K562 (cell line): Measurements from ENCODE around the gene SAMD11. TPM values are rescaled to one million over a fixed set of nuclear protein-coding genes. Genes with fewer than 3 reads are reported as not detected.

ENCODE experiments used
- CHD1 ChIP-seq: fragments of 200-600 bp; sonication (generic); IDR thresholded peaks from one replicate; pipeline ENCODE4 v1.6.1; 2012; ENCODE audit warnings: mild to moderate bottlenecking, moderate library complexity, low read length, inconsistent platforms
- GTF2A2 ChIP-seq: IDR thresholded peaks from 2 replicates; pipeline ENCODE4 v1.6.1; 2016; ENCODE audit warnings: mild to moderate bottlenecking, missing genetic modification characterization, missing compliant biosample characterization
- KAT2B ChIP-seq: IDR thresholded peaks from one replicate; pipeline ENCODE4 v1.6.1; 2012; ENCODE audit warnings: low read depth, mild to moderate bottlenecking, control low read depth, inconsistent platforms, low read length, moderate library complexity
- NKRF ChIP-seq: fragments of 450-650 bp; IDR thresholded peaks from 2 replicates; pipeline ENCODE4 v1.6.1; 2016; ENCODE audit warnings: borderline replicate concordance
- NR2C2 ChIP-seq, 2 experiments: fragments of 200-800 bp in 1 of 2; sonication (Bioruptor generic) in 1 of 2; sonication (generic) in 1 of 2; formaldehyde crosslinking in 1 of 2; IDR thresholded peaks; 2 replicates each; pipeline versions ENCODE4 v1.6.1 to v1.8.0; 2016 to 2022; ENCODE audit warnings: mild to moderate bottlenecking in 1 of 2, missing compliant biosample characterization in 1 of 2, missing genetic modification characterization in 1 of 2, missing genetic modification reagents in 1 of 2
- PCBP1 ChIP-seq: fragments of 200-400 bp; formaldehyde crosslinking; IDR thresholded peaks from 2 replicates; pipeline ENCODE4 v1.6.1; 2018; ENCODE audit warnings: mild to moderate bottlenecking, low read depth, low read length; ENCODE audit not compliant: poor library complexity, severe bottlenecking
- PRMT5 ChIP-seq: sonication (generic); formaldehyde crosslinking; IDR thresholded peaks from 2 replicates; pipeline ENCODE4 v1.5.0; 2020; ENCODE audit warnings: missing genetic modification reagents
- RFX7 ChIP-seq: fragments of 250-450 bp; sonication (Bioruptor Pico); IDR thresholded peaks from 2 replicates; pipeline ENCODE4 v1.5.1; 2021; ENCODE audit warnings: mild to moderate bottlenecking
- SPI1 ChIP-seq: IDR thresholded peaks from 2 replicates; pipeline ENCODE4 v1.6.1; 2011; ENCODE audit warnings: low read depth, low read length, control low read depth, borderline replicate concordance
- TAF7 ChIP-seq: fragments of 450-650 bp; IDR thresholded peaks from 2 replicates; pipeline ENCODE4 v1.6.1; 2016; ENCODE audit warnings: missing genetic modification characterization, missing compliant biosample characterization
- TCF7L2 ChIP-seq: fragments of 150-350 bp; IDR thresholded peaks from 2 replicates; pipeline ENCODE4 v1.6.1; 2016; ENCODE audit warnings: low read depth, mild to moderate bottlenecking, low read length, moderate library complexity
- ZFP36 ChIP-seq: fragments of 150-350 bp; IDR thresholded peaks from 2 replicates; pipeline ENCODE4 v1.6.1; 2018; ENCODE audit warnings: low read length, low read depth; ENCODE audit not compliant: partially characterized antibody
- ZNF512 ChIP-seq: IDR thresholded peaks from 2 replicates; pipeline ENCODE4 v1.6.1; 2016; ENCODE audit warnings: missing genetic modification characterization, missing compliant biosample characterization
- ZNF583 ChIP-seq: fragments of 250-450 bp; sonication (Bioruptor Pico); IDR thresholded peaks from 2 replicates; pipeline ENCODE4 v1.4.0; 2020
- polyA plus RNA-seq, 8 experiments: library from polyadenylated mRNA; depleted of rRNA in 4 of 8; stranded (reverse) in 5 of 8; unstranded in 3 of 8; fragments of >200 nt; fragmentation: Nextera tagmentation in 2 of 8; fragmentation: Illumina TruSeq in 1 of 8; extraction: Ambion mirVana in 2 of 8; extraction: Trizol in 1 of 8; gene quantifications; 2 replicates each; pipeline versions ENCODE4 v1.2.1 to v1.2.3, GENCODE V29; 2011 to 2014; ENCODE audit warnings: inconsistent platforms in 1 of 8, missing spikeins in 1 of 8
- total RNA-seq, 7 experiments: library from RNA; depleted of rRNA in 6 of 7; stranded (reverse); fragments of >200 nt in 6 of 7; fragmentation: Illumina TruSeq in 2 of 7; extraction: Trizol in 2 of 7; gene quantifications; 2 replicates each; pipeline versions ENCODE4 v1.2.1 to v1.2.3, GENCODE V29; 2011 to 2021; ENCODE audit warnings: low replicate concordance in 1 of 7
- TF ChIP-seq, protein P1 (sequence below): fragments of 150-350 bp; conservative IDR thresholded peaks from 2 replicates; pipeline ENCODE4 v1.6.1; 2014; ENCODE audit warnings: low read length
- TF ChIP-seq, protein P2 (sequence below): fragments of 250-450 bp; sonication (Bioruptor Pico); IDR thresholded peaks from 2 replicates; pipeline ENCODE4 v1.4.0; 2020; ENCODE audit warnings: borderline replicate concordance

The SAMD11 gene
- total and polyA plus RNA-seq, 9 of the 15 experiments (the other 6 are each of a cell fraction or from before 2014, with no cell fraction given) = 0.07 to 0.82 (median 0.11) TPM; not detected in 2

DNA sequence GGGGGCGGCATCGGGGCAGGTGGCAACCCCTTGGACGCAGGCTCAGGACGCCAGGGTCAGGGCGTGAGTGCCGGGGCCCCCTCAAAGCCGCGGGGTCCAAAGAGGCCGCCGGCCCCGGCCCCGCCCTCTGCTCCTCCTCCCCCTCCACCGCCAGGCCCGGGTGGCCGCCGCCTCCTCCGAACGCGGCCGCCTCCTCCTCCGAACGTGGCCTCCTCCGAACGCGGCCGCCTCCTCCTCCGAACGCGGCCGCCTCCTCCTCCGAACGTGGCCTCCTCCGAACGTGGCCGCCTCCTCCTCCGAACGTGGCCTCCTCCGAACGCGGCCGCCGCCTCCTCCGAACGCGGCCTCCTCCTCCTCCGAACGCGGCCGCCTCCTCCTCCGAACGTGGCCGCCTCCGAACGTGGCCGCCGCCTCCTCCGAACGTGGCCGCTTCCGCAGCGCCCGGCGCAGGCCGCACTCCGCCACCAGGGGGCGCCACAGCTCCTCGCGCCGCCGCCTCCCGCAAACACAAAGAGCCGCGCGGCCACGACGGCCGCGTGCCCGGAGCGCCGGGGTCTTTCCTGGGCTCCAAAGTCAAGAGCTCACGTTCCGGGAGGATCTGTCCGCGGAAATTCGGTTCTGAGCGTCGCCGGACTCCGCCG is 19.3 kb upstream of the SAMD11 start (continued):
- TF ChIP-seq PRMT5 (no peak), TCF7L2 (no peak), TAF7 (tag) (no peak), CHD1 (no peak), KAT2B (no peak), ZNF512 (no peak), SPI1 (peak; percentile 66), GTF2A2 (tag) (no peak), RFX7 (CRISPR knock-in tag) (no peak), NKRF (no peak), ZFP36 (peak; percentile 87), NR2C2 (CRISPR knock-in tag; IDR thresholded peaks at IDR 0.05) (peak; percentile 74), NR2C2 (tag; IDR thresholded peaks at IDR 0.05) (no peak), PCBP1 (no peak), ZNF583 (CRISPR knock-in tag) (0 out of 2 replicates have a peak, but pooled peaks have one; percentile 40)
- TF ChIP-seq, protein P1, sequence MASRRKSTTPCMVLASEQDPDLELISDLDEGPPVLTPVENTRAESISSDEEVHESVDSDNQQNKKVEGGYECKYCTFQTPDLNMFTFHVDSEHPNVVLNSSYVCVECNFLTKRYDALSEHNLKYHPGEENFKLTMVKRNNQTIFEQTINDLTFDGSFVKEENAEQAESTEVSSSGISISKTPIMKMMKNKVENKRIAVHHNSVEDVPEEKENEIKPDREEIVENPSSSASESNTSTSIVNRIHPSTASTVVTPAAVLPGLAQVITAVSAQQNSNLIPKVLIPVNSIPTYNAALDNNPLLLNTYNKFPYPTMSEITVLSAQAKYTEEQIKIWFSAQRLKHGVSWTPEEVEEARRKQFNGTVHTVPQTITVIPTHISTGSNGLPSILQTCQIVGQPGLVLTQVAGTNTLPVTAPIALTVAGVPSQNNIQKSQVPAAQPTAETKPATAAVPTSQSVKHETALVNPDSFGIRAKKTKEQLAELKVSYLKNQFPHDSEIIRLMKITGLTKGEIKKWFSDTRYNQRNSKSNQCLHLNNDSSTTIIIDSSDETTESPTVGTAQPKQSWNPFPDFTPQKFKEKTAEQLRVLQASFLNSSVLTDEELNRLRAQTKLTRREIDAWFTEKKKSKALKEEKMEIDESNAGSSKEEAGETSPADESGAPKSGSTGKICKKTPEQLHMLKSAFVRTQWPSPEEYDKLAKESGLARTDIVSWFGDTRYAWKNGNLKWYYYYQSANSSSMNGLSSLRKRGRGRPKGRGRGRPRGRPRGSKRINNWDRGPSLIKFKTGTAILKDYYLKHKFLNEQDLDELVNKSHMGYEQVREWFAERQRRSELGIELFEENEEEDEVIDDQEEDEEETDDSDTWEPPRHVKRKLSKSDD = 0 out of 2 replicates have a peak, but pooled peaks have one; percentile 38
- TF ChIP-seq, protein P2, sequence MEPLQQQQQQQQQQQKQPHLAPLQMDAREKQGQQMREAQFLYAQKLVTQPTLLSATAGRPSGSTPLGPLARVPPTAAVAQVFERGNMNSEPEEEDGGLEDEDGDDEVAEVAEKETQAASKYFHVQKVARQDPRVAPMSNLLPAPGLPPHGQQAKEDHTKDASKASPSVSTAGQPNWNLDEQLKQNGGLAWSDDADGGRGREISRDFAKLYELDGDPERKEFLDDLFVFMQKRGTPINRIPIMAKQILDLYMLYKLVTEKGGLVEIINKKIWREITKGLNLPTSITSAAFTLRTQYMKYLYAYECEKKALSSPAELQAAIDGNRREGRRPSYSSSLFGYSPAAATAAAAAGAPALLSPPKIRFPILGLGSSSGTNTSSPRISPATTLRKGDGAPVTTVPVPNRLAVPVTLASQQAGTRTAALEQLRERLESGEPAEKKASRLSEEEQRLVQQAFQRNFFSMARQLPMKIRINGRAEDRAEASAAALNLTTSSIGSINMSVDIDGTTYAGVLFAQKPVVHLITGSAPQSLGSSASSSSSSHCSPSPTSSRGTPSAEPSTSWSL (CRISPR knock-in tag) = no peak
